GM23248 (cell line): Measurements from ENCODE around the gene ADAD2. TPM values are rescaled to one million over a fixed set of nuclear protein-coding genes. Genes with fewer than 3 reads are reported as not detected.

Experiments
- DNase-seq: peaks from one replicate; pipeline ENCODE4 v3.0.0-alpha.2; 2015
- H2AFZ ChIP-seq: fragments of 200-600 bp; sonication (generic); 2 replicates; pipeline ENCODE4 v1.6.1; 2016; ENCODE audit warnings: antibody characterized with exemption
- H3F3A ChIP-seq: fragments of 200-600 bp; sonication (generic); 2 replicates; pipeline ENCODE4 v1.6.1; 2016; ENCODE audit warnings: mild to moderate bottlenecking, antibody characterized with exemption, mixed run types; ENCODE audit not compliant: insufficient read depth
- H3K27ac ChIP-seq: fragments of 200-600 bp; sonication (generic); 2 replicates; pipeline ENCODE4 v1.5.1; 2016; ENCODE audit warnings: mild to moderate bottlenecking
- H3K27me3 ChIP-seq: fragments of 200-600 bp; sonication (generic); replicated peaks from 2 replicates; pipeline ENCODE4 v1.6.1; 2016; ENCODE audit warnings: mild to moderate bottlenecking; ENCODE audit not compliant: insufficient read depth
- H3K36me3 ChIP-seq: fragments of 200-600 bp; sonication (generic); 2 replicates; pipeline ENCODE4 v1.6.1; 2016; ENCODE audit warnings: low read depth, mild to moderate bottlenecking
- H3K4me1 ChIP-seq: fragments of 200-600 bp; sonication (generic); 2 replicates; pipeline ENCODE4 v1.6.1; 2016; ENCODE audit warnings: mild to moderate bottlenecking; ENCODE audit not compliant: insufficient read depth
- H3K4me2 ChIP-seq: fragments of 200-600 bp; sonication (generic); one replicate; pipeline ENCODE4 v1.6.1; 2016; ENCODE audit warnings: mild to moderate bottlenecking; ENCODE audit not compliant: unreplicated experiment
- H3K4me3 ChIP-seq: fragments of 200-600 bp; sonication (generic); 2 replicates; pipeline ENCODE4 v1.5.1; 2016; ENCODE audit warnings: mild to moderate bottlenecking
- H3K79me2 ChIP-seq: fragments of 200-600 bp; sonication (generic); 2 replicates; pipeline ENCODE4 v1.6.1; 2016; ENCODE audit warnings: mild to moderate bottlenecking; ENCODE audit not compliant: insufficient read depth
- H3K9ac ChIP-seq: fragments of 200-600 bp; sonication (generic); 2 replicates; pipeline ENCODE4 v1.6.1; 2016; ENCODE audit warnings: mild to moderate bottlenecking
- H3K9me2 ChIP-seq: fragments of 200-600 bp; sonication (generic); 2 replicates; pipeline ENCODE4 v1.6.1; 2016; ENCODE audit warnings: mixed run types, mild to moderate bottlenecking, moderate library complexity; ENCODE audit not compliant: insufficient read depth
- H3K9me3 ChIP-seq: fragments of 200-600 bp; sonication (generic); one replicate; pipeline ENCODE4 v1.6.1; 2017; ENCODE audit warnings: low read depth
- H4K20me1 ChIP-seq: fragments of 200-600 bp; sonication (generic); 2 replicates; pipeline ENCODE4 v1.6.0; 2016; ENCODE audit not compliant: insufficient read depth
- EZH2 ChIP-seq: fragments of 200-600 bp; sonication (generic); IDR thresholded peaks from 2 replicates; pipeline ENCODE4 v1.6.1; 2018; ENCODE audit warnings: antibody characterized with exemption, mild to moderate bottlenecking; ENCODE audit not compliant: insufficient read depth, poor library complexity, severe bottlenecking
- EZH2phosphoT487 ChIP-seq: fragments of 200-600 bp; sonication (generic); IDR thresholded peaks from 2 replicates; pipeline ENCODE4 v1.6.1; 2018; ENCODE audit warnings: antibody characterized with exemption, moderate library complexity, mild to moderate bottlenecking, low read depth; ENCODE audit not compliant: insufficient read depth
- WGBS, 2 experiments: methylation state at CpG; one replicate each; pipeline ENCODE4 v1.1.6; 2015 to 2017; ENCODE audit warnings: low lambda C conversion rate in 2 of 2, low coverage in 1 of 2; ENCODE audit errors: missing lambda C conversion rate in 2 of 2; 5-methylcytosine and 5-hydroxymethylcytosine counted together
- in situ Hi-C: fragments of 300-500 bp; cut with MboI; formaldehyde crosslinking; loops from 2 replicates; pipeline ENCODE4 v1.15.0; 2020
- polyA plus RNA-seq: library from polyadenylated mRNA; unstranded; fragments of >200 nt; fragmentation: Nextera tagmentation; extraction: Ambion mirVana; gene quantifications from 2 replicates; pipeline ENCODE4 v1.2.1, GENCODE V29; 2016
- total RNA-seq: library from RNA; depleted of rRNA; stranded (reverse); fragments of >200 nt; shearing (Covaris generic); gene quantifications from 2 replicates; pipeline ENCODE4 v1.2.3, GENCODE V29; 2014

Gene ADAD2
- total and polyA plus RNA-seq, 2 experiments from 2014 or later = not detected

DNA sequence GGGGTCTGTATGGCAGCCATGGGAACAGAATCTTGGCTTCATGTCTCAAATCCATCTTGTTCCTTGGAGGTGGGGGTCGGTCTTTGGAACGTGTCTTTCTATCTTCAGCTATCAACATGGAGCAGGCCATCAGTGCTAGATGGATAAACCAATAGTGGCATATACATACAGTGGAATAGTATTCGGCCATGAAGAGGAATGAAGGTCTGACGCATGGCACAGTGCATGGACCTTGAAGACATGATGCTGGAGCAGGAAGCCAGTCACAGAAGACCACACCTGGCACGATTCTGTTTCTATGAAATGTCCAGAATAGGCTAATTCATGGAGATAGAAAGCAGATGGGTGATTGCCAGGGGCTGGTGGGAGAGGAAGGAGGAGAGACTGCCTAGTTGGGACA is 41.1 kb downstream of the ADAD2 start:
- H3K27ac ChIP-seq = no peak overlapping the region
- no peaks in the 10 kb centered on the region for H3K9me2 ChIP-seq
- H3K9me3 ChIP-seq = no peaks in the 10 kb centered on the region
- 88 to 89% methylated on average over 5 of the region's 5 CpGs for WGBS, 2 experiments
- H3K9ac ChIP-seq = no peak overlapping the region
- H4K20me1 ChIP-seq = no peaks in the 10 kb centered on the region
- no peak for DNase-seq
- H3F3A ChIP-seq = no peaks in the 10 kb centered on the region
- H3K79me2 ChIP-seq = no peaks in the 10 kb centered on the region
- no peak overlapping the region for H3K4me3 ChIP-seq
- in situ Hi-C loops = no loop called here
- peaks cover 22% of the 10 kb centered on the region for H3K4me1 ChIP-seq
- H3K27me3 ChIP-seq = no peaks in the 10 kb centered on the region; the same call in 1 of the 2 replicates
- no peaks in the 10 kb centered on the region for H3K36me3 ChIP-seq
- H2AFZ ChIP-seq = no peak overlapping the region
- no peak overlapping the region for H3K4me2 ChIP-seq
- no peak for TF ChIP-seq EZH2phosphoT487
- no peak for TF ChIP-seq EZH2

DNA sequence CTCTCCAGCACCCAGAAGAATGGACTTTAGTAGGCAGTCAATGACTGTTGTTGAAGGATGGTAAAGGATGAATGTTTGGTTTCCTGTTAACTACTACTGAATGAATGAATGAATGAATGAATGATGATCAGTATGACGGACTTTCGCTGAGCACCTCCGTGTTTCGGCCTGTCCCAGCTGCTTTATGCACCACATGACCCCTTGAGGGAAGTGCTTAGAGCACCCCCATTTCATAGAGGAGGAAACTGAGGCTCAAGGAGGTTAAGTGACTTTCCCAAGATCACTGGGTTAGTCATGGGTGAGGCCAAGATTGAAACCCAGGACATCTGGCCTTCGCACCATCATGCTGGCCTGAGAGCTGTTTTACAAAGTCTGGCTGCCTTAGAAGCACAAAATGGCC is 42.0 kb downstream of the ADAD2 start:
- Histone ChIP-seq H3K4me3 (no peak overlapping the region), H3K9me2 (no peaks in the 10 kb centered on the region), H3K27me3 (peaks cover 4% of the 10 kb centered on the region; the same call in 1 of the 2 replicates), H3K79me2 (no peaks in the 10 kb centered on the region), H3K4me2 (no peak overlapping the region), H2AFZ (no peak overlapping the region), H3K9ac (no peak overlapping the region), H4K20me1 (no peaks in the 10 kb centered on the region), H3K4me1 (peaks cover 17% of the 10 kb centered on the region), H3K36me3 (no peaks in the 10 kb centered on the region), H3K27ac (no peak overlapping the region), H3F3A (no peaks in the 10 kb centered on the region), H3K9me3 (no peaks in the 10 kb centered on the region)
- DNase-seq = no peak
- WGBS, 2 experiments = 87 to 88% methylated on average over 5 of the region's 5 CpGs
- in situ Hi-C loops = no loop called here
- TF ChIP-seq EZH2 (no peak), EZH2phosphoT487 (no peak)

DNA sequence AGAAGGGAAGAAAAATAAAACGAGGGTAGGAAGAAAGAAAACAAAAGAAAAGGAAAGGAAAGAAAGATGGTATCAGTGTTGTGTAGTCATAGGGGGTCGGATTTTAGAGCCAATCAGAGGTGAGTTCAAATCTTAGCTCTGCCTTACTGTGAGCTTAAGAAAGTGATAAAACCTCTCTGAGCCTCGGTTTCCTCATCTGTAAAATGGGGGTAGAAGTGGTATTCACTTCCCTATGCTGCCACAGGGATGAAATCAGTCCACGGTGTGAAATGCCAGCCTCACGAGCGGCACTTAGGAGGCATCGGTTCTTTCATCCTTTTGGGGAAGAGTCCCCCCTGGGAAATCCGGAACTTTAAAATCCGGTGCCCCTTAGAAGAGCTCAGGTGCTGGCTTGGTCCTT is 42.8 kb downstream of the ADAD2 start:
- H3K9ac ChIP-seq = no peak overlapping the region
- no peak overlapping the region for H3K27ac ChIP-seq
- peaks cover 6% of the 10 kb centered on the region; the same call in 1 of the 2 replicates for H3K27me3 ChIP-seq
- H3K4me2 ChIP-seq = no peak overlapping the region
- 87 to 89% methylated on average over 9 of the region's 9 CpGs for WGBS, 2 experiments
- no peaks in the 10 kb centered on the region for H3K9me3 ChIP-seq
- H4K20me1 ChIP-seq = no peaks in the 10 kb centered on the region
- H2AFZ ChIP-seq = no peak overlapping the region
- no peak overlapping the region for H3K4me3 ChIP-seq
- no peaks in the 10 kb centered on the region for H3F3A ChIP-seq
- DNase-seq = no peak
- H3K9me2 ChIP-seq = no peaks in the 10 kb centered on the region
- H3K4me1 ChIP-seq = peaks cover 11% of the 10 kb centered on the region
- in situ Hi-C loops = no loop called here
- H3K79me2 ChIP-seq = no peaks in the 10 kb centered on the region
- TF ChIP-seq EZH2phosphoT487 (no peak), EZH2 (no peak)
- H3K36me3 ChIP-seq = no peaks in the 10 kb centered on the region

DNA sequence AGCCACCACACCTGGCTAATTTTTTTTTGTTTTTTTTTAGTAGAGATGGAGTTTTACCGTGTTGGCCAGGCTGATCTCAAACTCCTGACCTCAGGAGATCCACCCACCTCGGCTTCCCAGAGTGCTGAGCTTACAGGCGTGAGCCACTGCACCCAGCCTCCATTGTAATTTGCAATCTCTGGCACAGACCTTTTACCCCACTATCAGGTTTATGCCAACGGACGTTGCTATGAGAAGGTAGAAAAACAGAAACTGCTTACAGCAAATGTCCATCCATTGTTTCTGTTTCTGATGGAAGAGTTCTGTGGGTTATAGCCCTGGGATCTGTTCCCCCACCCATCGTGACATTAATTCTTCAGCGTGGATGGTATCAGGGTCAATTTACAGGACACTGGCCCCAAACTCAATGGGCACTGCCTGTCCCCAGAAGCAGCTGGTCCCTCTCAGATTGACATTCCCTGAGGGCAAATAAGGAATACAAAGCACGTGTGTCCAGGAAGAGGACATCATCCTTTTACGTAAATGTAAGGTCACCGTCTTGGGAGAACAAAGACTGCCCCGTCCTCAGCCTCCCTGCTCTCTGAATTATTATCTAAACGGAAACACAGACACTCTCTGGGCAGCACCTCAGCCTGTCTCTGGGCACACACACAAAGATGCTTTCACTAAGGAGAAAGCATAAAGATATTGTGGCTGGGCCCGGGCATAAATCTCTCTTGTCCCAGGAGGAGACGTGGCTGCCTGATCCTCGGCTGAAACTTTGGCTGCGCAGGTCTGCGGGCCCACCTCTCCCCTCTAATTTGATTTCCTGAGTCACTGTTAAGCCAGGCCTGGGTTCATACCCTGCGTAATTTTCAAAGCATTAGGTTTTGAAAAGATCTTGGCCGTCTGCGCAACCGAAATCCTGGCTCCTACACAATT is 43.6 kb downstream of the ADAD2 start:
- WGBS, 2 experiments = 74% methylated on average over 20 to 21 of the region's 21 CpGs

More for the DNA sequence above, 43.6 kb downstream of the ADAD2 start:
- no peaks in the 10 kb centered on the region for H3K9me2 ChIP-seq
- in situ Hi-C loops = no loop called here
- H3F3A ChIP-seq = no peaks in the 10 kb centered on the region
- H3K9ac ChIP-seq = no peak overlapping the region
- H3K4me3 ChIP-seq = no peak overlapping the region
- no peak overlapping the region for H3K4me2 ChIP-seq
- H3K9me3 ChIP-seq = no peaks in the 10 kb centered on the region
- no peaks in the 10 kb centered on the region for H4K20me1 ChIP-seq
- no peak for TF ChIP-seq EZH2
- no peak for TF ChIP-seq EZH2phosphoT487
- H2AFZ ChIP-seq = no peak overlapping the region
- H3K4me1 ChIP-seq = 0 out of 2 replicates have a peak, but pooled peaks cover 3% of the 10 kb centered on the region
- H3K27me3 ChIP-seq = peaks cover 13% of the 10 kb centered on the region; the same call in 1 of the 2 replicates
- DNase-seq = no peak
- no peaks in the 10 kb centered on the region for H3K36me3 ChIP-seq
- H3K79me2 ChIP-seq = no peaks in the 10 kb centered on the region
- H3K27ac ChIP-seq = no peak overlapping the region
